A549 (cell line): ENCODE data around the gene ITGA2. TPM values are rescaled to one million over a fixed set of nuclear protein-coding genes. Genes with fewer than 3 reads are reported as not detected.

Experiments used
- ATAC-seq, 2 experiments: fragments of 200-7000 bp in 1 of 2; fragments of >200 bp in 1 of 2; cut with Nextera tagmentation in 1 of 2; cut with Tn5 transposase in 1 of 2; 3 replicates each; pipeline versions ENCODE4 v1.8.0 to v1.9.1; 2018 to 2020; ENCODE audit warnings: mild to moderate bottlenecking in 1 of 2, moderate library complexity in 1 of 2
- CTCF ChIA-PET: fragments of 300-600 bp; sonication (Branson Sonifier 250); formaldehyde crosslinking; extraction: SDS; loops from one replicate; lab custom pipeline; 2021; ENCODE audit warnings: antibody characterized with exemption, inconsistent platforms; lab: Yijun Ruan, JAX
- POLR2A ChIA-PET: fragments of 350-600 bp; formaldehyde crosslinking; extraction: SDS; loops from one replicate; lab custom pipeline; 2021; ENCODE audit warnings: antibody characterized with exemption, inconsistent platforms; lab: Yijun Ruan, JAX
- DNase-seq, 2 experiments: peaks; one replicate each; pipeline versions ENCODE4 v3.0.0 to v3.0.0-alpha.2; 2011 to 2016; ENCODE audit warnings: low read depth in 1 of 2, low spot score in 1 of 2
- FAIRE-seq: peaks from 2 replicates; lab custom pipeline; 2011; peaks lifted over from hg19 to GRCh38; lab: Jason Lieb, UNC
- H3K27ac ChIP-seq, 2 experiments: fragments of >200 bp; sonication (Bioruptor Twin); formaldehyde crosslinking; 3 replicates each; pipeline ENCODE4 v1.5.1; 2016 to 2017
- H3K4me1 ChIP-seq: fragments of >200 bp; sonication (Bioruptor Twin); formaldehyde crosslinking; 3 replicates; pipeline ENCODE4 v1.6.1; 2016
- H3K4me2 ChIP-seq: fragments of >200 bp; sonication (Bioruptor Twin); formaldehyde crosslinking; 3 replicates; pipeline ENCODE4 v1.6.1; 2016
- H3K4me3 ChIP-seq: fragments of >200 bp; sonication (Bioruptor Twin); formaldehyde crosslinking; 3 replicates; pipeline ENCODE4 v1.5.1; 2016
- H3K9me3 ChIP-seq: fragments of >200 bp; sonication (Bioruptor Twin); formaldehyde crosslinking; 3 replicates; pipeline ENCODE4 v1.6.1; 2016
- ATOH8 ChIP-seq: fragments of 250-450 bp; sonication (Bioruptor Pico); IDR thresholded peaks from 2 replicates; pipeline ENCODE4 v1.5.0; 2020; ENCODE audit warnings: low read depth, mild to moderate bottlenecking, moderate library complexity
- BCL3 ChIP-seq: fragments of >200 bp; sonication (Bioruptor Twin); formaldehyde crosslinking; IDR thresholded peaks from 3 replicates; pipeline ENCODE4 v1.6.1; 2016
- CBX2 ChIP-seq: fragments of 200-600 bp; sonication (generic); IDR thresholded peaks from 2 replicates; pipeline ENCODE4 v1.6.1; 2016; ENCODE audit warnings: low read depth, mild to moderate bottlenecking, borderline replicate concordance
- CBX8 ChIP-seq: fragments of 200-600 bp; sonication (generic); IDR thresholded peaks from 2 replicates; pipeline ENCODE4 v1.6.1; 2016
- CHD2 ChIP-seq: fragments of 150-350 bp; IDR thresholded peaks from 2 replicates; pipeline ENCODE4 v1.6.1; 2014; ENCODE audit warnings: low read length; ENCODE audit not compliant: partially characterized antibody
- CHD4 ChIP-seq: fragments of 200-600 bp; sonication (generic); IDR thresholded peaks from 2 replicates; pipeline ENCODE4 v1.6.1; 2016; ENCODE audit warnings: antibody characterized with exemption, mild to moderate bottlenecking, borderline replicate concordance
- CTCF ChIP-seq: fragments of >200 bp; sonication (Bioruptor Twin); formaldehyde crosslinking; IDR thresholded peaks from 3 replicates; pipeline ENCODE4 v1.5.1; 2016
- EHMT2 ChIP-seq: fragments of 200-600 bp; sonication (generic); IDR thresholded peaks from 2 replicates; pipeline ENCODE4 v1.6.1; 2016; ENCODE audit warnings: antibody characterized with exemption, low read depth, mild to moderate bottlenecking, moderate library complexity
- FOSB ChIP-seq: fragments of 250-450 bp; sonication (Bioruptor Pico); IDR thresholded peaks from 2 replicates; pipeline ENCODE4 v1.5.0; 2020; ENCODE audit warnings: mild to moderate bottlenecking, moderate library complexity
- FOSL2 ChIP-seq, 2 experiments: fragments of 450-650 bp in 1 of 2; fragments of >200 bp in 1 of 2; sonication (Bioruptor Twin) in 1 of 2; formaldehyde crosslinking; IDR thresholded peaks; 2 replicates each; pipeline versions ENCODE4 v1.5.0 to v1.6.1; 2016 to 2020; ENCODE audit warnings: mild to moderate bottlenecking in 1 of 2, moderate library complexity in 1 of 2
- FOXS1 ChIP-seq: fragments of 250-450 bp; sonication (Bioruptor Pico); IDR thresholded peaks from 2 replicates; pipeline ENCODE4 v1.5.0; 2020; ENCODE audit warnings: mild to moderate bottlenecking, moderate library complexity
- GATA3 ChIP-seq: IDR thresholded peaks from 2 replicates; pipeline ENCODE4 v1.6.1; 2012; ENCODE audit warnings: borderline replicate concordance
- HDAC2 ChIP-seq: fragments of 200-600 bp; sonication (generic); IDR thresholded peaks from 2 replicates; pipeline ENCODE4 v1.6.1; 2016
- HEYL ChIP-seq: fragments of 250-450 bp; sonication (Bioruptor Pico); IDR thresholded peaks from 2 replicates; pipeline ENCODE4 v1.8.0; 2021; ENCODE audit warnings: mild to moderate bottlenecking, moderate library complexity
- HOXA7 ChIP-seq: fragments of 250-450 bp; sonication (Bioruptor Pico); IDR thresholded peaks from 2 replicates; pipeline ENCODE4 v1.5.0; 2020; ENCODE audit warnings: mild to moderate bottlenecking, moderate library complexity
- HOXB13 ChIP-seq: fragments of 250-450 bp; sonication (Bioruptor Pico); IDR thresholded peaks from 2 replicates; pipeline ENCODE4 v1.5.0; 2020; ENCODE audit warnings: low read depth, mild to moderate bottlenecking, moderate library complexity
- HOXB5 ChIP-seq: fragments of 250-450 bp; sonication (Bioruptor Pico); IDR thresholded peaks from 2 replicates; pipeline ENCODE4 v1.5.0; 2020; ENCODE audit warnings: mild to moderate bottlenecking, moderate library complexity
- KDM1A ChIP-seq: fragments of 200-600 bp; sonication (generic); IDR thresholded peaks from 2 replicates; pipeline ENCODE4 v1.6.1; 2016; ENCODE audit warnings: low read depth, mild to moderate bottlenecking
- MAX ChIP-seq: IDR thresholded peaks from 2 replicates; pipeline ENCODE4 v1.6.1; 2012
- MYC ChIP-seq: IDR thresholded peaks from 2 replicates; pipeline ENCODE4 v1.6.1; 2012; ENCODE audit warnings: mild to moderate bottlenecking, inconsistent platforms, low read length, improper control_type of control experiment, borderline replicate concordance
- NFE2L2 ChIP-seq: fragments of 150-350 bp; conservative IDR thresholded peaks from 2 replicates; pipeline ENCODE4 v1.6.1; 2014; ENCODE audit warnings: low read length
- NR3C1 ChIP-seq: fragments of >200 bp; sonication (Bioruptor Twin); formaldehyde crosslinking; IDR thresholded peaks from 3 replicates; pipeline ENCODE4 v1.6.1; 2017
- PHF8 ChIP-seq: fragments of 200-600 bp; sonication (generic); IDR thresholded peaks from 2 replicates; pipeline ENCODE4 v1.6.1; 2016; ENCODE audit warnings: low read depth, mild to moderate bottlenecking, antibody characterized with exemption, moderate library complexity, borderline replicate concordance
- POLR2AphosphoS2 ChIP-seq: conservative IDR thresholded peaks from 2 replicates; pipeline ENCODE4 v1.6.1; 2012; ENCODE audit warnings: low read length, improper control_type of control experiment, inconsistent platforms
- RCOR1 ChIP-seq: fragments of 150-350 bp; IDR thresholded peaks from 2 replicates; pipeline ENCODE4 v1.6.1; 2014; ENCODE audit warnings: antibody characterized with exemption, low read length, low read depth
- RFX5 ChIP-seq: fragments of 450-650 bp; IDR thresholded peaks from 2 replicates; pipeline ENCODE4 v1.7.1; 2014; ENCODE audit warnings: antibody characterized with exemption, mild to moderate bottlenecking, moderate library complexity
- TP53 ChIP-seq: fragments of 250-450 bp; sonication (Bioruptor Pico); IDR thresholded peaks from 2 replicates; pipeline ENCODE4 v1.5.0; 2021; ENCODE audit warnings: mild to moderate bottlenecking, moderate library complexity
- USF2 ChIP-seq: fragments of 450-650 bp; IDR thresholded peaks from 2 replicates; pipeline ENCODE4 v1.6.1; 2014; ENCODE audit warnings: antibody characterized with exemption
- ZC3H11A ChIP-seq: fragments of 450-650 bp; IDR thresholded peaks from 2 replicates; pipeline ENCODE4 v1.6.1; 2014; ENCODE audit warnings: antibody characterized with exemption, mild to moderate bottlenecking
- ZFP36 ChIP-seq: fragments of 450-650 bp; IDR thresholded peaks from 2 replicates; pipeline ENCODE4 v1.6.1; 2014; ENCODE audit warnings: borderline replicate concordance; ENCODE audit not compliant: partially characterized antibody
- WGBS: methylation state at CpG from one replicate; pipeline ENCODE4 v1.1.6; 2017; ENCODE audit errors: missing lambda C conversion rate; 5-methylcytosine and 5-hydroxymethylcytosine counted together
- polyA plus RNA-seq, 4 experiments: library from polyadenylated mRNA; depleted of rRNA in 3 of 4; stranded (reverse); fragments of >200 nt; fragmentation: RNase III in 1 of 4; extraction: RNeasy Plus Mini Kit Qiagen cat#74134 plus additional on column Dnase treatment in 1 of 4; gene quantifications; 2 replicates in 3 of 4; 3 replicates in 1 of 4; pipeline ENCODE4 v1.2.3, GENCODE V29; 2011 to 2017

Gene ITGA2
- polyA plus RNA-seq, 2 of the 4 experiments (the other 2 are of a cell fraction): 8.5 to 28.0 TPM

GRCh38 chr5:53128481-53128880, 139.3 kb downstream of the ITGA2 start:
- Histone ChIP-seq H3K27ac (no peak overlapping the region), H3K9me3 (no peaks in the 10 kb centered on the region), H3K4me1 (0 out of 3 replicates have a peak, but pooled peaks cover 5% of the 10 kb centered on the region), H3K4me3 (no peak overlapping the region), H3K4me2 (no peak overlapping the region)
- TF ChIP-seq ZFP36 (no peak), GATA3 (no peak), HOXB5 (CRISPR knock-in tag) (no peak), TP53 (CRISPR knock-in tag) (no peak), HOXB13 (CRISPR knock-in tag) (no peak), KDM1A (no peak), HOXA7 (CRISPR knock-in tag) (no peak), ATOH8 (CRISPR knock-in tag) (no peak), FOXS1 (no peak)
- CTCF ChIA-PET: interaction anchor here (1.0 kb wide), 1 partner anchor 1106 kb away, joined by 3 read pairs; no protein-coding TSS in a partner anchor
- WGBS: 44% methylated on average over 1 of the region's 1 CpG
- ATAC-seq: no peak
- no peak for FAIRE-seq
- DNase-seq: no peak
- POLR2A ChIA-PET: no interaction called here

GRCh38 chr5:53130266-53130665, 141.1 kb downstream of the ITGA2 start:
- Histone ChIP-seq H3K9me3 (no peaks in the 10 kb centered on the region), H3K4me3 (no peak overlapping the region), H3K4me1 (0 out of 3 replicates have a peak, but pooled peaks cover 5% of the 10 kb centered on the region)
- ChIA-PET POLR2A (no interaction called here), CTCF (interaction anchor here (0.9 kb wide), 1 partner anchor 1102 kb away, joined by 5 read pairs; no protein-coding TSS in a partner anchor)
- TF ChIP-seq HDAC2 (no peak), MYC (no peak), FOXS1 (no peak), PHF8 (no peak), FOSB (CRISPR knock-in tag) (no peak), KDM1A (no peak), FOSL2 (IDR thresholded peaks at IDR 0.05) (no peak), FOSL2 (CRISPR knock-in tag; IDR thresholded peaks at IDR 0.05) (no peak), RCOR1 (no peak), HOXB5 (CRISPR knock-in tag) (no peak), EHMT2 (no peak), NFE2L2 (no peak), CBX8 (no peak), RFX5 (no peak), CHD2 (no peak), MAX (no peak), POLR2AphosphoS2 (no peak), ZC3H11A (no peak), NR3C1 (no peak), CBX2 (no peak), HEYL (no peak)
- TF ChIP-seq, all 56 proteins: peak for 0
- 39% methylated on average over 2 of the region's 2 CpGs for WGBS
- no peak for FAIRE-seq
- ATAC-seq: no peak
- no peak overlapping the region for H3K27ac ChIP-seq
- DNase-seq: no peak
- H3K4me2 ChIP-seq: no peak overlapping the region

- DNase-seq: no peak
- 92% methylated on average over 1 of the region's 1 CpG for WGBS
- TF ChIP-seq KDM1A (no peak), CHD4 (no peak), HDAC2 (no peak), ATOH8 (CRISPR knock-in tag) (no peak), MAX (no peak), BCL3 (no peak), HOXA7 (CRISPR knock-in tag) (no peak), USF2 (no peak), CBX2 (no peak), CTCF (no peak)
Measured at GRCh38 chr5:53133020-53133419, 143.9 kb downstream of the ITGA2 start.

More at GRCh38 chr5:53133020-53133419, 143.9 kb downstream of the ITGA2 start:
- H3K9me3 ChIP-seq: no peaks in the 10 kb centered on the region
- H3K27ac ChIP-seq: no peak overlapping the region
- H3K4me3 ChIP-seq: no peak overlapping the region
- no peaks in the 10 kb centered on the region for H3K4me1 ChIP-seq
- no peak overlapping the region for H3K4me2 ChIP-seq
- FAIRE-seq (no peak), ATAC-seq (no peak)
- ChIA-PET POLR2A (no interaction called here), CTCF (interaction anchor here (0.8 to 1.6 kb wide), 3 partner anchors 17 to 1287 kb away, joined by 4 read pairs; no protein-coding TSS in a partner anchor)
